Gastrocnemius medialis (tissue), 4 donors: ENCODE measurements around the gene ANTKMT. TPM values are rescaled to one million over a fixed set of nuclear protein-coding genes. Genes with fewer than 3 reads are reported as not detected.

Source experiments
- ATAC-seq, 2 donors: fragments of 150-250 bp; one replicate each; pipeline ENCODE4 v1.9.1; 2016
- DNase-seq, 2 donors: peaks; one replicate each; pipeline ENCODE4 v3.0.0-alpha.2; 2019
- H3K27ac ChIP-seq, 4 donors: fragments of 200-600 bp; sonication (generic); 1 replicate in 1 of 4; 2 replicates in 3 of 4; pipeline ENCODE4 v1.5.1; 2016 to 2018; ENCODE audit warnings: mild to moderate bottlenecking in 2 of 4, moderate library complexity in 1 of 4
- H3K27me3 ChIP-seq, 3 donors: fragments of 200-600 bp; sonication (generic) in 2 of 3; 1 replicate in 1 of 3; 2 replicates in 2 of 3; pipeline versions ENCODE4 v1.5.1 to v1.6.0; 2016 to 2019; ENCODE audit warnings: mild to moderate bottlenecking in 1 of 3, moderate library complexity in 1 of 3
- H3K36me3 ChIP-seq, 2 donors: fragments of 200-600 bp; sonication (generic) in 1 of 2; one replicate each; pipeline ENCODE4 v1.5.1; 2017 to 2018
- H3K4me1 ChIP-seq, 2 donors: fragments of 200-600 bp; sonication (generic) in 1 of 2; one replicate each; pipeline ENCODE4 v1.5.1; 2016 to 2017; ENCODE audit warnings: mild to moderate bottlenecking in 2 of 2
- H3K4me3 ChIP-seq, 4 donors: fragments of 200-600 bp; sonication (generic) in 3 of 4; 1 replicate in 1 of 4; 2 replicates in 3 of 4; pipeline ENCODE4 v1.5.1; 2016 to 2019; ENCODE audit warnings: mild to moderate bottlenecking in 2 of 4
- H3K9me3 ChIP-seq, 3 donors: fragments of 200-600 bp; sonication (generic) in 2 of 3; 1 replicate in 1 of 3; 2 replicates in 2 of 3; pipeline ENCODE4 v1.5.1; 2016 to 2019
- POLR2A ChIP-seq, 2 donors: fragments of 450-650 bp; IDR thresholded peaks; one replicate each; pipeline ENCODE4 v1.6.1; 2017; ENCODE audit warnings: antibody characterized with exemption in 2 of 2, mild to moderate bottlenecking in 2 of 2, moderate library complexity in 2 of 2
- in situ Hi-C, 4 donors: fragments of 200-750 bp; cut with MboI; loops; one replicate each; pipeline versions ENCODE4 v1.15.0 to v1.8.0; 2017; ENCODE audit warnings: low sequenced_read_pairs in 4 of 4
- intact Hi-C: fragments of 100-400 bp; cut with DNase I; formaldehyde crosslinking; loops from one replicate; pipeline ENCODE4 v1.15.1; 2023; ENCODE audit warnings: low total_unique reads
- total RNA-seq, 4 donors: library from RNA; depleted of rRNA; stranded (reverse); fragments of >200 nt; gene quantifications; one replicate each; pipeline versions ENCODE4 v1.1.0 to v1.2.3, GENCODE V29; 2016
- TF ChIP-seq, protein P1 (sequence below), 5 experiments: fragments of 450-650 bp in 3 of 5; fragments of 200-600 bp in 2 of 5; sonication (generic) in 2 of 5; IDR thresholded peaks in 4 of 5; conservative IDR thresholded peaks in 1 of 5; 1 replicate in 4 of 5; 2 replicates in 1 of 5; pipeline ENCODE4 v1.5.1; 2016 to 2019; ENCODE audit warnings: antibody characterized with exemption in 5 of 5, mild to moderate bottlenecking in 3 of 5, moderate library complexity in 3 of 5

Gene ANTKMT
- total RNA-seq, 4 donors from 2014 or later: 20.9 to 84.0 (median 38.7) TPM

DNA sequence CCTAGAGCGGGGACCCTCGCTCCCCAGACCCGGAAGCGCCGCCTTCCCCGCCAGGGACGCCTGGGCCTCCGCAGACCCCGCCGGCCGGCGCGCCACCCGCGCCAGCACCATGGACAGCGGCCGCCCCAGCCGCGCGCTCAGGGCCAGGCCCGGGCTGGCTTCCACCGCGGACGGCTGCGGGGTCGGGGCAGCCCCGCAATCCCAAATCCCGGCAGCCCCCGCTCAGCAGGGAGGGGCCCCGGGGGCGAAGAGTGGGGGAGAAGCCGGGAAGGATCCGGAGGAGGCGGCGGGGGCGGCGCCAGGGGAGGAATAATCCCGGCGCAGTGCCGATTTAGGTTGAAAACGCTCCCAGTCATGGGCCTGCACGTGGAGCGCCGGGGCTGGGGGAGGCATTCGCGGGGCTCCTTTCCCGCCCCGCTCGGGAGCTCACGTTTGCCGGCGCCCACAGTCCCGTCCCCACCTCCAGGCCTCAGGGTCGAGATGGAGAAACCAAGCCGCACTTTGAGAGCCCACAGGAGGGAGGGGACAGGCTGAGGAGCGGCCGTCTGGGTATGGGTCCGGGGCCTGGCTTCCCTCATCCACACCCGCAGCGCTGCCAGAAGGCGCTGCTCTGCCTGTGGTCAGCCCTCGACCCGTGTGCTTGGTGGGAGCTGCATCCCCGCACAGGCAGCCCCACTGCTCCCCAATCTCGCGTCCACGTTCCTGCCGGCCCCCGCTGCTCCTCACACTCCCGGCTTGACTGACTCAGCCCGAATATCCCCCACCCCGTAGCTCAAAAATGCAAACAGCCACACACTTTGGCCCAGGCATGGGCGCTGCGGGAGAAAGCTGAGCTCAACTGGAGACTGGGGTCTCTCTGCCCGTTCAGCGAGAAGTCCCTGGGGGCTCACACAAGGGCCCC, 20.0 kb upstream of the ANTKMT start:
- H3K27ac ChIP-seq: no peak overlapping the region
- TF ChIP-seq, protein P1, sequence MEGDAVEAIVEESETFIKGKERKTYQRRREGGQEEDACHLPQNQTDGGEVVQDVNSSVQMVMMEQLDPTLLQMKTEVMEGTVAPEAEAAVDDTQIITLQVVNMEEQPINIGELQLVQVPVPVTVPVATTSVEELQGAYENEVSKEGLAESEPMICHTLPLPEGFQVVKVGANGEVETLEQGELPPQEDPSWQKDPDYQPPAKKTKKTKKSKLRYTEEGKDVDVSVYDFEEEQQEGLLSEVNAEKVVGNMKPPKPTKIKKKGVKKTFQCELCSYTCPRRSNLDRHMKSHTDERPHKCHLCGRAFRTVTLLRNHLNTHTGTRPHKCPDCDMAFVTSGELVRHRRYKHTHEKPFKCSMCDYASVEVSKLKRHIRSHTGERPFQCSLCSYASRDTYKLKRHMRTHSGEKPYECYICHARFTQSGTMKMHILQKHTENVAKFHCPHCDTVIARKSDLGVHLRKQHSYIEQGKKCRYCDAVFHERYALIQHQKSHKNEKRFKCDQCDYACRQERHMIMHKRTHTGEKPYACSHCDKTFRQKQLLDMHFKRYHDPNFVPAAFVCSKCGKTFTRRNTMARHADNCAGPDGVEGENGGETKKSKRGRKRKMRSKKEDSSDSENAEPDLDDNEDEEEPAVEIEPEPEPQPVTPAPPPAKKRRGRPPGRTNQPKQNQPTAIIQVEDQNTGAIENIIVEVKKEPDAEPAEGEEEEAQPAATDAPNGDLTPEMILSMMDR (IDR thresholded peaks at IDR 0.05 in 4 of 5, conservative IDR thresholded peaks at IDR 0.05 in 1 of 5): no peak
- no peak for TF ChIP-seq POLR2A (IDR thresholded peaks at IDR 0.05)
- intact Hi-C loops (no loop called here), in situ Hi-C loops (no loop called here)
- ATAC-seq: no peak
- no peaks in the 10 kb centered on the region for H3K9me3 ChIP-seq
- no peak overlapping the region for H3K4me3 ChIP-seq
- no peaks in the 10 kb centered on the region for H3K4me1 ChIP-seq
- H3K36me3 ChIP-seq: no peaks in the 10 kb centered on the region
- H3K27me3 ChIP-seq: peaks cover 70 to 79% (median 78%) of the 10 kb centered on the region in 3 donors
- no peak for DNase-seq

DNA sequence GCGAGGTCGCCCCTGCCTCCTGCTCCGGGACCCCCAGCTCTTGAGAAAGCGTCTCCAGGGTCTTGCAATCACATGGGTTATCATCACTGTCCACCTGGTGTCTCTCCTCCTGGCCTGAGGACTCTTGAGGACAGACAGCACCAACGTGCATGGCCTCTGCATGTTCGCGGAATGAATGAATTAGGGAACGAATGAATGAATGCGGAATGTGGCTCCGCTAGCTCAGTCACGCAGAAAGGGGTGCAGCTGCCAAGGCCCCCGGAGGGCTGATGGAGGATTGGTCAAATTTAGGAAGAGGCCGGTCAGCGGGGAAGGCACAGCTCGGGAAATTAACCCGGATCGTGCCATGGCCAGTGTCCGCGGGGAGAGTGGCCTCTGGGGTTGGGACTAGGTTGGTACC, 18.6 kb upstream of the ANTKMT start:
- DNase-seq: no peak
- intact Hi-C loops: no loop called here
- in situ Hi-C loops: no loop called here
- Histone ChIP-seq H3K27me3 (peaks cover 72 to 81% (median 79%) of the 10 kb centered on the region in 3 donors), H3K4me3 (no peak overlapping the region), H3K36me3 (no peaks in the 10 kb centered on the region), H3K4me1 (peaks cover 0 to 4% of the 10 kb centered on the region in 2 donors), H3K27ac (no peak overlapping the region), H3K9me3 (no peaks in the 10 kb centered on the region)
- ATAC-seq: no peak
- TF ChIP-seq POLR2A (IDR thresholded peaks at IDR 0.05): no peak
- TF ChIP-seq, protein P1 (IDR thresholded peaks at IDR 0.05 in 4 of 5, conservative IDR thresholded peaks at IDR 0.05 in 1 of 5): no peak

DNA sequence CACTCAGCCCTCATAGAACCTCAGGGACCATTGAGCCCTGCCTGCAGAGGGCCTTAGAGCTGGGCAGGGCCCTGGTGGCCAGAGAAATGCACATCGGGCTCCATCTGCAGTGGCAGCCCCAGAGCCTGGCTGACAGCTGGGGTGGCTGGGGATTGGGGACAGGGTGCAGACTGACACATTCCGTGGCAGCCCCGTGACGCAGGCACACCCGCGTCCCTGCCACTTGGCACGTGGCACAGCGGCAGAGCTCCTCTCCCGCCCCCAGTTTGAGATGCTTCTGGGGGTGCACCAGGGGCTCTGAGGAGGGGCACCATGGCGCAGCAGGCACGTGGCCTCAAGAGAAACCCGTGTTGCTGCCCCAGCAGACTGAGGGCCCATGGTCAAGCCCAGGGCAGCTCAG, 17.5 kb upstream of the ANTKMT start:
- in situ Hi-C loops: no loop called here
- H3K27me3 ChIP-seq: peaks cover 76 to 87% (median 84%) of the 10 kb centered on the region in 3 donors
- H3K4me3 ChIP-seq: no peak overlapping the region
- intact Hi-C loops: no loop called here
- H3K9me3 ChIP-seq: no peaks in the 10 kb centered on the region
- H3K27ac ChIP-seq: no peak overlapping the region
- ATAC-seq: no peak
- H3K36me3 ChIP-seq: no peaks in the 10 kb centered on the region
- H3K4me1 ChIP-seq: peaks cover 0 to 4% of the 10 kb centered on the region in 2 donors
- no peak for DNase-seq
- TF ChIP-seq, protein P1 (IDR thresholded peaks at IDR 0.05 in 4 of 5, conservative IDR thresholded peaks at IDR 0.05 in 1 of 5): no peak
- TF ChIP-seq POLR2A (IDR thresholded peaks at IDR 0.05): no peak

DNA sequence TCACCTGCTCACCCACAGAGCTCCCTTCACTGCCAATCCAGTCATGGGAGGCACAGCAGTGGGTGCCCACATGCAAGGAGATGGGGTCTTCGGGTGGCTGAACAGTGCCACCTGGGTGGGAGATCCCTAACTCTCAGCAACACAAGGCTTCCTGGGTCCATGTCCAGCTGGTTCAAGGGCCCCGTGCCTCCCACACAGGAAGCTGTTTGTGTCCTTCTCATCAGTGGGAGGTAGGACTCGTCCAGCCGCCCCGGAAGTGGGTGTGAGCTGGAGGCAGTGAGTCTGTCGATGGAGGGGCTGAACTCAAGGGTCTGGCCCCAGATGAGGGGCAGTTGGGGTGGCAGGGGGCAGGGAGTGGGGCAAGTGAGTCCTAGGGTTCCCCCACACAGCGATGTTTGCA, 16.9 kb upstream of the ANTKMT start:
- Histone ChIP-seq H3K4me3 (no peak overlapping the region), H3K36me3 (no peaks in the 10 kb centered on the region), H3K9me3 (no peaks in the 10 kb centered on the region), H3K4me1 (peaks cover 0 to 4% of the 10 kb centered on the region in 2 donors), H3K27me3 (peaks cover 78 to 90% (median 88%) of the 10 kb centered on the region in 3 donors), H3K27ac (no peak overlapping the region)
- no peak for DNase-seq
- in situ Hi-C loops (no loop called here), intact Hi-C loops (no loop called here)
- no peak for ATAC-seq
- TF ChIP-seq, protein P1 (IDR thresholded peaks at IDR 0.05 in 4 of 5, conservative IDR thresholded peaks at IDR 0.05 in 1 of 5): no peak
- TF ChIP-seq POLR2A (IDR thresholded peaks at IDR 0.05): no peak
